ENCODE measurements around the gene WWOX. TPM values are rescaled to one million over a fixed set of nuclear protein-coding genes. Genes with fewer than 3 reads are reported as not detected.

The WWOX gene
- polyA plus RNA-seq, 2 of the 4 experiments (the other 2 are of a cell fraction): 16.0 to 17.2 TPM

GRCh38 chr16:79175286-79176057, 1076.0 kb downstream of the WWOX start:
- no peak overlapping the region for H3K4me2 ChIP-seq
- no peak for ATAC-seq
- FAIRE-seq: no peak
- 0 out of 2 replicates have a peak, but pooled peaks have one; percentile 7 for TF ChIP-seq USF2 (IDR thresholded peaks at IDR 0.05)
- TF ChIP-seq MAX (IDR thresholded peaks at IDR 0.05): no peak
- ChIA-PET CTCF (interaction anchor here (0.5 kb wide), 1 partner anchor 407 kb away, joined by 3 read pairs; no protein-coding TSS in a partner anchor), POLR2A (no interaction called here)
- H3K4me1 ChIP-seq: no peaks in the 10 kb centered on the region
- no peaks in the 10 kb centered on the region for H3K9me3 ChIP-seq
- no peak for DNase-seq (ENCODE audit: low read depth in 1 of 2, low spot score in 1 of 2)
- no peak overlapping the region for H3K27ac ChIP-seq
- WGBS (ENCODE audit: missing lambda C conversion rate): 6% methylated on average over 6 of the region's 6 CpGs
- no peak overlapping the region for H3K4me3 ChIP-seq

- no peaks in the 10 kb centered on the region for H3K4me1 ChIP-seq
- ChIA-PET CTCF (no interaction called here), POLR2A (no interaction called here)
- WGBS (ENCODE audit: missing lambda C conversion rate): 36% methylated on average over 14 of the region's 14 CpGs
- H3K4me2 ChIP-seq: no peak overlapping the region
- H3K27ac ChIP-seq: no peak overlapping the region
- TF ChIP-seq CTCF (IDR thresholded peaks at IDR 0.05): no peak
- TF ChIP-seq HMGXB4 (CRISPR knock-in tag; IDR thresholded peaks at IDR 0.05; ENCODE audit: borderline replicate concordance): no peak
- FAIRE-seq: no peak
- no peak for ATAC-seq
- DNase-seq (ENCODE audit: low read depth in 1 of 2, low spot score in 1 of 2): no peak
- H3K4me3 ChIP-seq: no peak overlapping the region
- no peaks in the 10 kb centered on the region for H3K9me3 ChIP-seq
Measured at GRCh38 chr16:79177018-79177417, 1077.6 kb downstream of the WWOX start.

- H3K4me3 ChIP-seq: no peak overlapping the region
- H3K9me3 ChIP-seq: no peaks in the 10 kb centered on the region
- ChIA-PET POLR2A (no interaction called here), CTCF (interaction anchor here (0.5 kb wide), 1 partner anchor 580 kb away, joined by 3 read pairs; no protein-coding TSS in a partner anchor)
- TF ChIP-seq TFCP2L1 (CRISPR knock-in tag; IDR thresholded peaks at IDR 0.05) (no peak), FOSL2 (IDR thresholded peaks at IDR 0.05) (no peak), FOSL2 (CRISPR knock-in tag; IDR thresholded peaks at IDR 0.05) (no peak), REST (IDR thresholded peaks at IDR 0.05) (no peak), ZSCAN20 (CRISPR knock-in tag; IDR thresholded peaks at IDR 0.05) (no peak), FOSB (CRISPR knock-in tag; IDR thresholded peaks at IDR 0.05) (no peak), CBX2 (IDR thresholded peaks at IDR 0.05; ENCODE audit: borderline replicate concordance, low read depth) (no peak), CHD4 (IDR thresholded peaks at IDR 0.05; ENCODE audit: borderline replicate concordance) (no peak), KDM1A (IDR thresholded peaks at IDR 0.05; ENCODE audit: low read depth) (no peak), KDM5A (IDR thresholded peaks at IDR 0.05) (no peak), EHF (CRISPR knock-in tag; IDR thresholded peaks at IDR 0.05) (no peak), ZC3H11A (IDR thresholded peaks at IDR 0.05) (no peak), HDAC2 (IDR thresholded peaks at IDR 0.05) (no peak), EP300 (IDR thresholded peaks at IDR 0.05) (no peak), TP53 (CRISPR knock-in tag; IDR thresholded peaks at IDR 0.05) (no peak), CBX8 (IDR thresholded peaks at IDR 0.05) (no peak), PHF8 (IDR thresholded peaks at IDR 0.05; ENCODE audit: borderline replicate concordance, low read depth) (no peak), E2F6 (IDR thresholded peaks at IDR 0.05; ENCODE audit: borderline replicate concordance, low read depth) (no peak), CEBPB (IDR thresholded peaks at IDR 0.05) (no peak), GATA3 (IDR thresholded peaks at IDR 0.05; ENCODE audit: borderline replicate concordance) (no peak)
- no peak for FAIRE-seq
- ATAC-seq: no peak
- no peak for DNase-seq (ENCODE audit: low read depth in 1 of 2, low spot score in 1 of 2)
- no peak overlapping the region for H3K27ac ChIP-seq
- H3K4me2 ChIP-seq: no peak overlapping the region
- H3K4me1 ChIP-seq: no peaks in the 10 kb centered on the region
- 56% methylated on average over 3 of the region's 3 CpGs for WGBS (ENCODE audit: missing lambda C conversion rate)
Measured at GRCh38 chr16:79181419-79181818, 1082.0 kb downstream of the WWOX start.
